Measurements from ENCODE around the gene CDCP1.

CDCP1 gene

DNA sequence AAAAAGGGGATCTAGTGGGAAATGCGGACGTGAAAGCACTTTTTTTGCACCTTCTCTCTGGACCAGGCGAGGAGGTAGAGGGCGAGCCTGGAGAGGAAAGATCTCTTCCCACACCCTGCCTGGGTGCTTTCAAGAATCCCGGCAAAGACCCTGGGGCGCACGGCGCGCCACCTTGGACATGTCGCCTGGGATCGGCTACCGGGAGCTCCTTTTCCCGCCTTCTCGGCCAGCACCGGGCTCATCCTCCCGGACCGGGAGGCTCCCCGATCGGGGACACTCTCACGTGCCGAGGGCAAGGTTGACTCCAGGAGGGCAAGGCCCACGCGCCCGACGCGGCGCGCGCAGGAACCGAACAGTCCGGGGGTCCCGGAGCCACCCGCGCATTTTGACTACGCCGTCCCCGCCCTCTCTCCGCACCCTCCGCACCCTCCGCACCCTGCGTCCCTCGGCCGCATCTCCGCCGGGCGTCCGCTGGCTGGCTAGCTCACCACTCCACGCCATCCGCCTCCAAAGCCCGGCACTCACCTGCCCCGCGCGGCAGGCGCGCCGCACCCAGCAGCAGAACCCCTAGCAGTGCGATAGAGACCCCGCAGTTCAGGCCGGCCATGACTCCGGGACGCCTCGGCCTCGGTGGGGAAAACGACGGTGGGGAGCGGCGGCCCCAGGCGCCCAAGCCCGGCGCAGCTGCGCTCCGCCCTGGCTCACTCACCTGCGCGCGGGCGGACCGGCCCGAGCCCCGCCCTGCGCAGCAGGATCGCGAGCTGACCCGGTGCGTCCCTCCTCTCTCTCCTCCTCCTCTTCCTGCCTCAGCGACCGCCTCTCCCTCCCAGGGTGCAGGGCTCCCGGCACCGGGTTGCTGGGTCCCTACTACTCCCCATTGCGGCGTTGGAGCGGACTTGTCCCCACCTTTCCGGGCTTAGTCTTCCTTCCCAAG lies at the start of gene CDCP1:
Gene CDCP1 (minus strand): TSS at position 698 of the 934 bp plus-strand sequence. CDS start 91 bp downstream, at position 607.
- no peak for DNase-seq (ENCODE audit: low read depth in 3 of 3)

DNA sequence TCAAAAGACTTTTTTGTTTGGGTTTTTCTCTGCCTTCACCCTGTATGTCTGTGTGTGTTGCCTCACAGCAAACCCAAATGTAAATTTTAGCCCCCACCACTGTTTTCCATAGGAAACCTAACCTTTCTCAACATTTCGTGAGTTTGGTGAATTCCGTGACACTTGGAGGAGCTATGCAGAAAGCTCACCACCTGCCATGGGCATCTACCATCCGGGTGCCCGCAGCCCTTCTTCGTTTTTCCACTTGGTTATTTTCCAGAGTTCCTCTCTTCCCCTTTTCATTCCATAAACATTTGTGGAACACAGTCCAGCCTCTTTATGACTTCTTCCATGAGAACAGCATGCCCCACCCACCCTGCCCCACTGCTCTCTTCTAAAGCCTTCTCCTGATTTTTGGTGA lies 48.6 kb upstream of the CDCP1 start:
- DNase-seq (ENCODE audit: low read depth in 3 of 3) = no peak

- DNase-seq (ENCODE audit: low read depth in 3 of 3) = no peak
These were observed 45.8 kb upstream of the CDCP1 start for GRCh38 chr3:45191924-45192417.

- DNase-seq (ENCODE audit: low read depth in 3 of 3) = no peak
These were observed 45.2 kb upstream of the CDCP1 start for GRCh38 chr3:45191424-45191823.

- no peak for DNase-seq (ENCODE audit: low read depth in 3 of 3)
These were observed 42.8 kb upstream of the CDCP1 start for GRCh38 chr3:45188719-45189659.

DNA sequence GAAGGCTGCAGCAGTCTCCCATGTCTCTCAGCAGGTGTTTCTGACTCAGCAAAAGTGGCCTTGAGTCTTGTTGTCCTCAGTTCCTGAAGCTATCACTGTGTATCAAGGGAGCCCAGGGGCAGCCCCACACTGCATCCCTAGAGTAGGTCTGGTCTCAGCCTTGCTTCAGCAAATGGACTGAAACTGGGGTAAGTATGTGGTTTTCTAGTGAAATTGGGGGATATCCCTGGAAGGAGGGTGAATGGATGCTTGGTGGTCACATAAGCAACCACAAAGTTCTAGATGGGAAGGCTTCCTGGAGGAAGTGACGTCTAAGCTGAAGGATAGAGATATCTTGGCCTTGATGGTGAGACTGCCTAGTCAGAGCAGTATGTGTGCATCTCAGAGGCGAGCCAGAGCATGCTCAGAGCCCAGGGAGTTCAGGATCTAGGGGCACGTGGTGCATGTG lies 41.5 kb upstream of the CDCP1 start:
- no peak for DNase-seq (ENCODE audit: low read depth in 3 of 3)

- no peak for DNase-seq (ENCODE audit: low read depth in 3 of 3)
These were observed 40.7 kb upstream of the CDCP1 start for GRCh38 chr3:45186871-45187270.

DNA sequence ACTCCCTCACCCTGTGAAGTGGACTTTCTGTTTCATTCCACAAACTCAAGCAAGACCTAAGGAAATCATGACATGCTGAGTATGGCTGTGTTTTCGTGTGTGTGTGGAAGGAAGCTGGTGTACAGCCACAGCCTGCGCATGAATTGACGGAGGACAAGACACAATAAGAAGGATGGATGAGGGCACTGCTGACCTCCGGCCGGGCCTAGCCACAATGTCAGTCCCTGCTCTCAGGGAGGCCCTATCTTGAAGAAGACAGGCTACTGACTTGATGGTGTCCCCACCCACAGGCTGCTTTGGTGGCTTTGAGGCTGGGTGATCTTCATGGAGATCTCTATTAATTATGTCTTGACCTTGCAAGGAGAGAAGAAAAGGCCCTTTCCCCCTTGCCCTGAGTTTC lies 39.3 kb upstream of the CDCP1 start:
- no peak for DNase-seq (ENCODE audit: low read depth in 3 of 3)

DNA sequence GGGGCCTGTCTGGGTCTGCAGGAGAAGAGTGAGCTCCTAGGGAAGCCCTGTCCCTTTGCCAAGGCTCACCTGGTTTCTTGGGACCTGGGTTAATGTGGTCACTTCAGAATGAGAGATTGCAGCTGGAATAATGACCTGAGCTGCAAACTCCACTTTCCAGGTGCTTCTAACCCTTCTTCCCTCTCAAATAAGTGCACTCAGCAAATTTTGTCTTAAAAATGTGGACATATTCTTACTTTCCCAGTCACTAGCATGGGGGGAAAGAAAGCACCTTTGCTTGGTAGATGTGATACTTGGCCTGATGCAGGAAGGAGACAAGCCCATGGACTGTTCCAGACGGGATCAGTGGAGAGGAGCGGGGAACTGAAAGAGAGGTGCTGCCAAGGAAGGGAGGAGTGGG lies 38.9 kb upstream of the CDCP1 start:
- DNase-seq (ENCODE audit: low read depth in 3 of 3) = no peak

DNA sequence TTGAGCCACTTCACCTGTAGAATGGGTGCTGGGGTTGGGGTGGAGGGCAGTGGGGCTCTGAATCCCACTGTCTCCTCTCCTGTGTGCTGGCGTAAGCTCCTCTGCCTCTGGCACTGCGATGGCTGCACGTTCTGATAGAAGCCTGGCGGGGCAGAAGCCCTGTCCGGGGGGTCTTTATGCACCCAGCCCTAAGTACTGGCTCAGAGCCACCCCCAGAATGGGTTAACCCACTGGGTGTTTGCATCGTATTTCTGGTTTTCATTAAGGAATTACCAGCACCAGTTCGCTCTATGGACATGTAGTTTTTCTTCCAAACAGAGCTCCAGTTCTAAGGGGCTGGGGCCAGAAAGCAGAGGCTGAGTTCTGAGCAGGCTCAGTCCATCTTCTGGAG lies 37.7 kb upstream of the CDCP1 start:
- DNase-seq (ENCODE audit: low read depth in 3 of 3) = no peak

DNA sequence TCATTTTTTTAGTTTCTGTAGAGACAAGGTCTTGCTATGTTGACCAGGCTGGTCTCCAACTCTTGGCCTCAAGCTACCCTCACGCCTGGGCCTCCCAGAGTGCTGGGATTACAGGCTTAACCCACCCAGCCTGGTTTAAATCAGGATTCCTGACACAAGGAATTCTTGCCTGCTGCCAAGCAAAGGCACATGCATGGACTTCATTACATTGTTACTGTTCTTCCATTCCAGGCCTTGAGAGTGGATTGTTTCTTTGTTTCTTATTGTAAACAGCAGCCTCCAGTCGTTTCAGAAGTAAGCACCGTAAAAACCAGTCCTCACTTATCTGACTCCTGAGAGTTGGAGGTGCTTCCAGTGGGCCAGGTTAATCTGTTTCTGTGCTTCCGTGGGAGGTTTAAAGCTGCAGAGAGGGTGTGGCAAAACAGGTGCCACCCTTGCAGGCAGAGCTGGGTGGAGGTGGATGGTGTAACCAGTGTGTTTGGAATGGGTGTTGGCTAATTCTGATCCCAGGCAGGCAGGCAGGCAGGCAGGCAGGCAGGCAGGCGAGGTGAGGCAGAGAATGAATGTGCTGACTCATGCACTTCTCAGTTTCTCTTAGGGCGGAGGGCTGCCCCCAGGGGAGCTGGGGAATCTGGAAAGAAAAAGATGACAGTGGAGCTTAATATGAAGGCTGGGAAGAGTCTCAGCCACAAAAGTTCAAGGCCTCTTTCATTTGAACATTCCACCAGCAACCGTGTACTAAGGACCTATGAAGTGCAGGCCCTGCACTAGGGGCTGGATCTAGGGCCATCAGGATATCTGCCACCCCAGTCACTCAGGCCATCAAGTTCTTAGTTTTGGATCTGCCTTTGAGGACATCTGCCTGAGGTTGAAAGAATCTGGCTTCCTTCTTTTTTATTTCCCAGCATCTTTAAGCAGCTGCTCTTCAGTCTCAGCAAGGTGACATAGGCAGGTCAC lies 37.0 kb upstream of the CDCP1 start:
- DNase-seq (ENCODE audit: low read depth in 3 of 3) = no peak

- DNase-seq (ENCODE audit: low read depth in 3 of 3) = no peak
These were observed 35.3 kb upstream of the CDCP1 start for GRCh38 chr3:45181496-45181895.

GRCh38 chr3:45180899-45181298 lies 34.7 kb upstream of the CDCP1 start:
- DNase-seq (ENCODE audit: low read depth in 3 of 3) = no peak

DNA sequence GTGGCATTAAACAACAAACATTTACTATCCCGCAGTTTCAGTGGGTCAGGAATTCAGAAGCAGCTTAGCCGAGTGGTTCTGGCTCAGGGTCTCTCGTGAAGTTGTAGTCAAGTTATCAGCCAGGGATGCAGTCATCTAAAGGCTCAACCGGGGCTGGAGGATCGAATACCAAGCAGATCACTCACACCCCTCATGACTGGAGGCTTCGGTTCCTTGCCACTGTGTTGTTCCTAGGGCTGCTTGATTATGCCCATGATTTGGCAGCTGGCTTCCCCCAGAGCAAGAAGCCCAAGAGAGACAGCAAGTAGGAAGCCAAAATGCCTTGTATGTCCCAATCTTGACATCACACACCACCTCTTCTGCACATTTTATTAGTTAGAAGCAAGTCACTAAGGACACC lies 33.9 kb upstream of the CDCP1 start:
- DNase-seq (ENCODE audit: low read depth in 3 of 3) = no peak

DNA sequence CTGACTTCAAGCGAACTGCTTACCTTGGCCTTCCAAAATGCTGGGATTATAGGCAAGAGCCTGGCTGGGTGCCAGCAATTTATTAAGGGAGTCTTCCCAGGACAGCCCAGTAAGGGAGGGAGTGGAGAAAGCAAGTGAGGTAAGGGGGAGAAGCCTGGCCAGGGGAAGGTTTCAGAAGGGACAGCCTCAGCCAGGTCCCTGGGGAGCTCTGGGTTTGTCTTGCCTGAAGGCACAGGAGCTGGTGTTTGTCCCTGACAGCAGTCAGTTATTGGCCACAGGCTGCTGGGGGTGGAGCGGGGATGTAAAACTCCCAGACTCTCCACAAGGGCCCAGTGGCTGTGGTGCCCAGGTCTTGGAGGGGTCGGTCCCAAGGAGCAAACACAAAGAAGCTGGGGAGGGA lies 33.0 kb upstream of the CDCP1 start:
- no peak for DNase-seq (ENCODE audit: low read depth in 3 of 3)

DNA sequence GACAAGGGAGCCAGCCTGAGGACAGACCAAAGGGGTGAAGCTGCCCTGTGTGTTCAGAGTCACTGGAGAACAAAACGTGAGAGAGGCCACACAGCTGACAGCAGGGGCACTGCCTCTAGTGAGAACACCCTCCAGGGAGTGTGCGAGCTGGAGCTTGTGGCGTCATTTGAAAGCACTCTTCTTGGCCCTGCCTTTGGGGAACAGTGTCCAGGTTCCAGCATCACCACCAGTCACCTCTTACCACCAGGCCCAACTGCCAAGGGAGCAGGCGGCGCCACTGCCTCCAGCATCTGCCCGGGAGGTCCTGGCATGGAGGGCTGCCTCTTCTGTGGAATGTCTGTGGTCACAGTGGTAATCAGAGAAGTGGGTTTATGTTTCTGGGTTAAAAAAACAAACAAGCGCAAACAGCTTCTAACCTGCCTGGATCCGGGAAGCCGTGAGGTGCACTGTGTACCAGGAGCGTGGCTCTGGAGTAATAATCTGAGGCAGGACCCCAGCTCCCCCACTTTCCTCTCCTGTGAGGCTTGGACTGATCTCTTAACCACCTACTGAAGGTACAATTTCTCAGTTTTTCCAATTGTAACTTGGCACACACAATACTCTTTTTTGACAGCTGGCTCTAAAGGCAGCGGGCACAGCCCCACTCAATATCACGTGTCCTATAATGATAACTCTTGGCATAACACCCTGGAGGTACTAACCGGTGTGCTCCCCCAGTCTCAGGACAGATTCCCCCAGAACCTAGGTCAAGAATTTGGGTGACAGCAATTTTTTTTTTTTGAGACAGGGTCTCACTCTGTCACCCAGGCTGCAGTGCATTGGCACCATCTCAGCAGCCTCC lies 32.2 kb upstream of the CDCP1 start:
- DNase-seq (ENCODE audit: low read depth in 3 of 3) = no peak

GRCh38 chr3:45176912-45177311 lies 30.7 kb upstream of the CDCP1 start:
- DNase-seq (ENCODE audit: low read depth in 3 of 3) = no peak

DNA sequence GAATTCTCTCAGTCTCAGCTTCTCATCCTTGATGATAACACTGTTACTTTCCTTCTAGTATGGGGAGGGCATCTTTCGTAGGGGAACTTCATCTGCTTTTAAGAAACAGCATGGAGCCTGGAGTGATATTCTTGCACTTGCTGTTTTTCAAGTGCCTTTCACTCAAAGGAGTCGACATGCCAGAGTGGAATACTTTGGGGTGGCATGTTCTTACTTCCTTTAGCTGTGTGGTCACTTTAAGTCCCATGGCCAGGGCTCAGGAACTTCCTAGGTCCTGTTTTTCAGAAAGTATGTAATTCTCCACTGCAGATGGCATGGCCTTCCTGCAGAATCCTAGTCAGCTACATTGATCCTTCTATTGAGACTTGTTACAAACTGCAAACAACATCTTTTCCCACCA lies 28.1 kb upstream of the CDCP1 start:
- DNase-seq (ENCODE audit: low read depth in 3 of 3) = no peak

- no peak for DNase-seq (ENCODE audit: low read depth in 3 of 3)
These were observed 27.6 kb upstream of the CDCP1 start for GRCh38 chr3:45173776-45174175.

GRCh38 chr3:45171283-45171682 lies 25.1 kb upstream of the CDCP1 start:
- no peak for DNase-seq (ENCODE audit: low read depth in 3 of 3)

All from stimulated activated CD4-positive, alpha-beta T cell treated with anti-CD3 and anti-CD28 coated beads, TNF-alpha, amount 100 ng/mL, for 48 hours (primary cell).